ENCODE measurements around the gene VWF.
A peak's percentile ranks its signal among the peaks of the same experiment; 100 is the strongest.

The VWF gene

GRCh38 chr12:6074979-6075585 is 49.4 kb downstream of the VWF start:
- peak; percentile 56 to 61 for DNase-seq

GRCh38 chr12:6074427-6074826 is 50.0 kb downstream of the VWF start:
- peak in 1 of 2 experiments; percentile 13 for DNase-seq

- DNase-seq, result no peak
Measured at GRCh38 chr12:6073426-6073825, 51.0 kb downstream of the VWF start.

- no peak for DNase-seq
Measured at GRCh38 chr12:6072302-6072752, 52.1 kb downstream of the VWF start.

GRCh38 chr12:6071589-6071988 is 52.9 kb downstream of the VWF start:
- no peak for DNase-seq

GRCh38 chr12:6070472-6071257 is 53.8 kb downstream of the VWF start:
- DNase-seq, result no peak

- DNase-seq, result peak; percentile 38 to 64
Measured at GRCh38 chr12:6069437-6070093, 54.9 kb downstream of the VWF start.

GRCh38 chr12:6068227-6068626 is 56.2 kb downstream of the VWF start:
- DNase-seq, result no peak

- no peak for DNase-seq
Measured at GRCh38 chr12:6067152-6067916, 57.1 kb downstream of the VWF start.

GRCh38 chr12:6066651-6067050 is 57.8 kb downstream of the VWF start:
- DNase-seq, result no peak

- no peak for DNase-seq
Measured at GRCh38 chr12:6065863-6066199, 58.6 kb downstream of the VWF start.

- DNase-seq, result no peak
Measured at GRCh38 chr12:6065131-6065862, 59.2 kb downstream of the VWF start.

GRCh38 chr12:6062757-6063735 is 61.4 kb downstream of the VWF start:
- peak; percentile 55 to 68 for DNase-seq

GRCh38 chr12:6062395-6062756 is 62.1 kb downstream of the VWF start:
- no peak for DNase-seq

- no peak for DNase-seq
Measured at GRCh38 chr12:6061660-6062059, 62.8 kb downstream of the VWF start.

GRCh38 chr12:6059860-6060565 is 64.5 kb downstream of the VWF start:
- no peak for DNase-seq

- no peak for DNase-seq
Measured at GRCh38 chr12:6059221-6059620, 65.2 kb downstream of the VWF start.

GRCh38 chr12:6058481-6059161 is 65.8 kb downstream of the VWF start:
- no peak for DNase-seq

- no peak for DNase-seq
Measured at GRCh38 chr12:6057700-6058099, 66.8 kb downstream of the VWF start.

All from activated CD4-positive, alpha-beta T cell treated with anti-CD3 and anti-CD28 coated beads, Interleukin-2, amount 50 U/mL, for 48 hours (primary cell).